Naive thymus-derived CD4-positive, alpha-beta T cell (primary cell): ENCODE results near the gene GPR132. TPM values are rescaled to one million over a fixed set of nuclear protein-coding genes. Genes with fewer than 3 reads are reported as not detected.
"Not testable (repeated sequence)": the region's sequence is repeated elsewhere in the genome, so short reads cannot be mapped to it uniquely, and the experiment has no call there.

Source experiments
- ATAC-seq: fragments of 150-1000 bp; cut with Tn5 transposase; 2 replicates; pipeline ENCODE4 v1.10.0; 2021; ENCODE audit warnings: mild to moderate bottlenecking, moderate library complexity
- CTCF ChIA-PET: fragments of 350-600 bp; sonication (Branson Sonifier 250); formaldehyde crosslinking; loops from one replicate; lab custom pipeline; 2021; ENCODE audit warnings: antibody characterized with exemption; lab: Charles Lee
- POLR2A ChIA-PET: fragments of 350-600 bp; sonication (Branson Sonifier 250); formaldehyde crosslinking; loops from one replicate; lab custom pipeline; 2021; ENCODE audit warnings: antibody characterized with exemption, inconsistent platforms; lab: Charles Lee
- DNase-seq, 9 donors: peaks; one replicate each; pipeline versions ENCODE4 v3.0.0 to v3.0.0-alpha.2; 2020 to 2022; ENCODE audit warnings: mixed read lengths in 1 of 9
- H3K27ac ChIP-seq: one replicate; pipeline ENCODE4 v1.7.0; 2013; ENCODE audit warnings: mild to moderate bottlenecking, low read depth, low read length, moderate library complexity
- H3K27me3 ChIP-seq, 2 donors: one replicate each; pipeline ENCODE4 v1.7.0; 2013; ENCODE audit warnings: low read length in 2 of 2, mild to moderate bottlenecking in 2 of 2, moderate library complexity in 2 of 2; ENCODE audit not compliant: control insufficient read depth in 2 of 2, insufficient read depth in 2 of 2
- H3K36me3 ChIP-seq, 3 experiments: 1 replicate in 2 of 3; 2 replicates in 1 of 3; pipeline ENCODE4 v1.7.0; 2013; ENCODE audit warnings: low read length in 3 of 3, mild to moderate bottlenecking in 3 of 3, moderate library complexity in 1 of 3; ENCODE audit not compliant: insufficient read depth in 3 of 3, control insufficient read depth in 2 of 3
- H3K4me1 ChIP-seq, 2 donors: one replicate each; pipeline ENCODE4 v1.7.0; 2013; ENCODE audit warnings: low read length in 2 of 2, mild to moderate bottlenecking in 2 of 2, moderate library complexity in 1 of 2; ENCODE audit not compliant: control insufficient read depth in 2 of 2, insufficient read depth in 2 of 2
- H3K4me3 ChIP-seq: 2 replicates; pipeline ENCODE4 v1.7.0; 2013; ENCODE audit warnings: mild to moderate bottlenecking, low read length
- H3K9me3 ChIP-seq, 3 experiments: 1 replicate in 2 of 3; 2 replicates in 1 of 3; pipeline ENCODE4 v1.7.0; 2013; ENCODE audit warnings: low read length in 3 of 3; ENCODE audit not compliant: control insufficient read depth in 2 of 3
- H3K27ac Mint-ChIP-seq, 9 donors: one replicate each; pipeline ENCODE4 v1.8.0; 2020 to 2022; ENCODE audit warnings: mixed read lengths in 9 of 9, mild to moderate bottlenecking in 8 of 9, moderate library complexity in 5 of 9, inconsistent platforms in 2 of 9
- H3K27me3 Mint-ChIP-seq, 5 donors: one replicate each; pipeline ENCODE4 v1.8.0; 2021 to 2022; ENCODE audit warnings: mixed read lengths in 5 of 5, mild to moderate bottlenecking in 1 of 5
- H3K36me3 Mint-ChIP-seq, 5 donors: one replicate each; pipeline ENCODE4 v1.8.0; 2020 to 2022; ENCODE audit warnings: mixed read lengths in 5 of 5, mild to moderate bottlenecking in 3 of 5, inconsistent platforms in 1 of 5
- H3K4me1 Mint-ChIP-seq, 7 donors: one replicate each; pipeline ENCODE4 v1.8.0; 2020 to 2022; ENCODE audit warnings: mixed read lengths in 7 of 7, mild to moderate bottlenecking in 3 of 7, inconsistent platforms in 1 of 7
- H3K4me3 Mint-ChIP-seq, 10 donors: one replicate each; pipeline ENCODE4 v1.8.0; 2020 to 2022; ENCODE audit warnings: mild to moderate bottlenecking in 10 of 10, mixed read lengths in 10 of 10, moderate library complexity in 6 of 10, inconsistent platforms in 2 of 10
- H3K9me3 Mint-ChIP-seq, 11 donors: one replicate each; pipeline ENCODE4 v1.8.0; 2020 to 2022; ENCODE audit warnings: mixed read lengths in 11 of 11, mild to moderate bottlenecking in 4 of 11, inconsistent platforms in 1 of 11, moderate library complexity in 1 of 11
- intact Hi-C, 2 donors: fragments of 100-400 bp; cut with micrococcal nuclease; formaldehyde crosslinking; loops; one replicate each; pipeline ENCODE4 v1.15.1; 2023
- polyA plus RNA-seq, 2 donors: library from polyadenylated mRNA; unstranded; fragments of 300-500 nt; fragmentation: Illumina TruSeq; gene quantifications; one replicate each; pipeline ENCODE4 v1.2.3, GENCODE V29; 2021
- total RNA-seq, 6 experiments: library from RNA in 5 of 6; stranded (reverse) in 5 of 6; gene quantifications; 1 replicate in 5 of 6; 2 replicates in 1 of 6; pipeline ENCODE4 v1.2.3 and lab custom pipeline; 2021 to 2026

Gene GPR132
- total and polyA plus RNA-seq, 7 experiments from 2014 or later: 9.3 to 58.7 (median 40.2) TPM

GRCh38 chr14:105064001-105064400, 1.2 kb downstream of the GPR132 start:
- Histone ChIP-seq H3K4me3 (peak overlapping the region; percentile 97), H3K27ac (peak overlapping the region; percentile 96), H3K27me3 (no peaks in the 10 kb centered on the region), H3K4me1 (peaks cover 70 to 88% of the 10 kb centered on the region in 2 donors), H3K9me3 (no peaks in the 10 kb centered on the region), H3K36me3 (no peaks in the 10 kb centered on the region)
- ATAC-seq (no peak), DNase-seq (peak in 1 of 9 donors; percentile 5)
- intact Hi-C loops: loop anchor here (2.0 kb wide), 3 partner anchors 23 to 427 kb away; partner anchors contain the start of genes TEDC1 (in 2 of the 2) and BRF1 (in 1 of the 2)
- peak overlapping the region; percentile 93 to 99 (median 98) for H3K27ac Mint-ChIP-seq
- peaks cover 0 to 16% (median 6%) of the 10 kb centered on the region in 5 donors for H3K36me3 Mint-ChIP-seq
- peak overlapping the region; percentile 82 to 96 (median 90) for H3K4me3 Mint-ChIP-seq
- CTCF ChIA-PET: interaction anchor here (0.8 to 6.7 kb wide), 3 partner anchors 23 to 270 kb away, joined by 3 to 39 read pairs (median 5); no protein-coding TSS in a partner anchor
- no peaks in the 10 kb centered on the region for H3K9me3 Mint-ChIP-seq
- POLR2A ChIA-PET: interaction anchor here (0.6 to 4.8 kb wide), 3 partner anchors 12 to 945 kb away, joined by 3 to 62 read pairs (median 50); no protein-coding TSS in a partner anchor
- H3K4me1 Mint-ChIP-seq: peaks cover 45 to 87% (median 60%) of the 10 kb centered on the region in 7 donors
- H3K27me3 Mint-ChIP-seq: no peaks in the 10 kb centered on the region

GRCh38 chr14:105063506-105063905, 1.7 kb downstream of the GPR132 start:
- DNase-seq, ATAC-seq, H3K9me3 Mint-ChIP-seq, intact Hi-C loops, H3K27me3 Mint-ChIP-seq, H3K27me3 ChIP-seq, H3K9me3 ChIP-seq, H3K36me3 ChIP-seq: not testable (repeated sequence)
- Mint-ChIP-seq H3K36me3 (peaks cover 0 to 16% (median 6%) of the 10 kb centered on the region in 5 donors), H3K4me1 (peaks cover 42 to 87% (median 59%) of the 10 kb centered on the region in 7 donors), H3K27ac (peak overlapping the region; percentile 93 to 99 (median 98)), H3K4me3 (peak overlapping the region; percentile 82 to 96 (median 90))
- ChIA-PET CTCF (interaction anchor here (0.8 to 6.7 kb wide), 3 partner anchors 23 to 270 kb away, joined by 3 to 39 read pairs (median 5); no protein-coding TSS in a partner anchor), POLR2A (interaction anchor here (0.7 to 7.0 kb wide), 5 partner anchors 9 to 400 kb away, joined by 3 to 71 read pairs (median 5); no protein-coding TSS in a partner anchor)
- Histone ChIP-seq H3K4me1 (peaks cover 71 to 88% of the 10 kb centered on the region in 2 donors), H3K4me3 (peak overlapping the region; percentile 97), H3K27ac (peak overlapping the region; percentile 96)

- Histone ChIP-seq H3K27me3 (no peaks in the 10 kb centered on the region), H3K4me3 (peak overlapping the region; percentile 26), H3K9me3 (no peaks in the 10 kb centered on the region), H3K4me1 (peaks cover 70 to 88% of the 10 kb centered on the region in 2 donors), H3K36me3 (peaks cover 0 to 2% (median 0%) of the 10 kb centered on the region in 3 experiments), H3K27ac (peak overlapping the region; percentile 96)
- intact Hi-C loops: no loop called here
- Mint-ChIP-seq H3K4me1 (peaks cover 44 to 87% (median 64%) of the 10 kb centered on the region in 7 donors), H3K36me3 (peaks cover 0 to 16% (median 6%) of the 10 kb centered on the region in 5 donors), H3K27ac (peak overlapping the region; percentile 89 to 99 (median 98)), H3K27me3 (no peaks in the 10 kb centered on the region), H3K4me3 (peak overlapping the region; percentile 82 to 96 (median 92)), H3K9me3 (no peaks in the 10 kb centered on the region)
- no peak for DNase-seq
- CTCF ChIA-PET: interaction anchor here (0.8 to 6.7 kb wide), 3 partner anchors 24 to 269 kb away, joined by 3 to 39 read pairs (median 5); no protein-coding TSS in a partner anchor
- no peak for ATAC-seq
- POLR2A ChIA-PET: interaction anchor here (0.6 to 7.0 kb wide), 7 partner anchors 9 to 400 kb away, joined by 3 to 71 read pairs (median 4); no protein-coding TSS in a partner anchor
These were observed 2.2 kb downstream of the GPR132 start for GRCh38 chr14:105063056-105063455.

- Histone ChIP-seq H3K36me3 (peaks cover 0 to 4% (median 3%) of the 10 kb centered on the region in 3 experiments), H3K27ac (peak overlapping the region; percentile 96), H3K4me1 (peaks cover 60 to 78% of the 10 kb centered on the region in 2 donors), H3K4me3 (peak overlapping the region; percentile 74), H3K27me3 (no peaks in the 10 kb centered on the region), H3K9me3 (no peaks in the 10 kb centered on the region)
- H3K27me3 Mint-ChIP-seq: no peaks in the 10 kb centered on the region
- H3K4me1 Mint-ChIP-seq: peaks cover 39 to 79% (median 59%) of the 10 kb centered on the region in 7 donors
- H3K9me3 Mint-ChIP-seq: no peaks in the 10 kb centered on the region
- POLR2A ChIA-PET: interaction anchor here (0.8 to 7.0 kb wide), 7 partner anchors 8 to 78 kb away, joined by 4 to 71 read pairs (median 5); partner anchors contain the start of gene CDCA4
- CTCF ChIA-PET: interaction anchor here (1.5 to 6.7 kb wide), 3 partner anchors 11 to 25 kb away, joined by 3 to 39 read pairs (median 8); no protein-coding TSS in a partner anchor
- peak overlapping the region; percentile 90 to 99 (median 97) for H3K27ac Mint-ChIP-seq
- H3K36me3 Mint-ChIP-seq: peaks cover 0 to 17% (median 7%) of the 10 kb centered on the region in 5 donors
- peak overlapping the region; percentile 82 to 96 (median 92) for H3K4me3 Mint-ChIP-seq
- intact Hi-C loops: no loop called here
- no peak for DNase-seq
- no peak for ATAC-seq
These were observed 3.2 kb downstream of the GPR132 start for GRCh38 chr14:105062048-105062433.

- Mint-ChIP-seq H3K4me3 (peak overlapping the region; percentile 82 to 96 (median 92)), H3K27ac (peak overlapping the region; percentile 90 to 99 (median 97)), H3K4me1 (peaks cover 42 to 78% (median 59%) of the 10 kb centered on the region in 7 donors), H3K36me3 (peaks cover 0 to 20% (median 10%) of the 10 kb centered on the region in 5 donors), H3K9me3 (no peaks in the 10 kb centered on the region), H3K27me3 (no peaks in the 10 kb centered on the region)
- DNase-seq (peak in 7 of 9 donors; percentile 29 to 68 (median 33)), ATAC-seq (no peak)
- intact Hi-C loops: loop anchor here in 1 of 2 donors (2.0 kb wide), 1 partner anchor 17 kb away; no protein-coding TSS in a partner anchor
- H3K36me3 ChIP-seq: peaks cover 0 to 9% (median 3%) of the 10 kb centered on the region in 3 experiments
- ChIA-PET POLR2A (interaction anchor here (0.8 to 7.0 kb wide), 8 partner anchors 13 to 77 kb away, joined by 3 to 71 read pairs (median 4); partner anchors contain the start of gene CDCA4), CTCF (interaction anchor here (0.9 to 6.7 kb wide), 5 partner anchors 12 to 253 kb away, joined by 3 to 39 read pairs (median 3); partner anchors contain the start of gene PACS2)
- peak overlapping the region; percentile 74 for H3K4me3 ChIP-seq
- H3K27ac ChIP-seq: peak overlapping the region; percentile 96
- H3K27me3 ChIP-seq: no peaks in the 10 kb centered on the region
- peaks cover 55 to 73% of the 10 kb centered on the region in 2 donors for H3K4me1 ChIP-seq
- no peaks in the 10 kb centered on the region for H3K9me3 ChIP-seq
These were observed 3.7 kb downstream of the GPR132 start for GRCh38 chr14:105061428-105062047.
